OCI-LY1 (cell line): ENCODE data around the gene HIVEP2.

ENCODE experiments used
- H2AFZ ChIP-seq: fragments of 200-600 bp; sonication (generic), shearing (Covaris generic); 2 replicates; pipeline ENCODE4 v1.6.0; 2014; ENCODE audit warnings: antibody characterized with exemption, mild to moderate bottlenecking, low read length
- H3F3A ChIP-seq: fragments of 200-600 bp; sonication (generic), shearing (Covaris generic); 2 replicates; pipeline ENCODE4 v1.6.0; 2014; ENCODE audit warnings: mild to moderate bottlenecking, antibody characterized with exemption, low read length, moderate library complexity; ENCODE audit not compliant: insufficient read depth
- H3K27ac ChIP-seq: fragments of 200-600 bp; sonication (generic); 2 replicates; pipeline ENCODE4 v1.5.1; 2014; ENCODE audit warnings: low read length, mixed run types, mild to moderate bottlenecking, low read depth; ENCODE audit not compliant: poor library complexity, severe bottlenecking
- H3K27me3 ChIP-seq: fragments of 200-600 bp; sonication (generic); 2 replicates; pipeline ENCODE4 v1.6.0; 2014; ENCODE audit warnings: antibody characterized with exemption, mild to moderate bottlenecking, low read length, moderate library complexity; ENCODE audit not compliant: insufficient read depth
- H3K36me3 ChIP-seq: fragments of 200-600 bp; sonication (generic); 2 replicates; pipeline ENCODE4 v1.6.1; 2014; ENCODE audit warnings: mild to moderate bottlenecking, antibody characterized with exemption, low read length, moderate library complexity, mixed read lengths; ENCODE audit not compliant: insufficient read depth
- H3K4me1 ChIP-seq: fragments of 200-600 bp; sonication (generic); 2 replicates; pipeline ENCODE4 v1.5.1; 2014; ENCODE audit warnings: mild to moderate bottlenecking, low read length, moderate library complexity; ENCODE audit not compliant: insufficient read depth, severe bottlenecking
- H3K4me2 ChIP-seq: fragments of 200-600 bp; sonication (generic), shearing (Covaris generic); 2 replicates; pipeline ENCODE4 v1.6.1; 2014; ENCODE audit warnings: low read length
- H3K4me3 ChIP-seq: fragments of 200-600 bp; sonication (generic); 2 replicates; pipeline ENCODE4 v1.5.1; 2014; ENCODE audit warnings: low read length, low read depth, mild to moderate bottlenecking, mixed read lengths; ENCODE audit not compliant: poor library complexity, severe bottlenecking
- H3K79me2 ChIP-seq: fragments of 200-600 bp; shearing (Covaris generic); 2 replicates; pipeline ENCODE4 v1.6.1; 2016; ENCODE audit warnings: mixed run types, low read length, mixed read lengths; ENCODE audit not compliant: insufficient read depth
- H3K9ac ChIP-seq: fragments of 200-600 bp; sonication (generic), shearing (Covaris generic); 2 replicates; pipeline ENCODE4 v1.6.1; 2014; ENCODE audit warnings: mild to moderate bottlenecking, low read length, mixed read lengths
- H3K9me2 ChIP-seq: fragments of 200-600 bp; sonication (generic), shearing (Covaris generic); 2 replicates; pipeline ENCODE4 v1.6.1; 2014; ENCODE audit warnings: low read depth, mild to moderate bottlenecking, low read length, mixed read lengths
- H3K9me3 ChIP-seq: fragments of 200-600 bp; shearing (Covaris generic); 2 replicates; pipeline ENCODE4 v1.6.1; 2014; ENCODE audit warnings: low read length, mixed read lengths
- H4K20me1 ChIP-seq: fragments of 200-600 bp; sonication (generic), shearing (Covaris generic); 2 replicates; pipeline ENCODE4 v1.6.0; 2016; ENCODE audit warnings: mild to moderate bottlenecking, low read length; ENCODE audit not compliant: insufficient read depth
- CTCF ChIP-seq: fragments of 200-600 bp; sonication (generic), shearing (Covaris generic); IDR thresholded peaks from 2 replicates; pipeline ENCODE4 v1.5.1; 2017; ENCODE audit warnings: mild to moderate bottlenecking, antibody characterized with exemption, low read length, moderate library complexity, mixed read lengths
- EZH2 ChIP-seq: fragments of 200-600 bp; sonication (generic), shearing (Covaris generic); IDR thresholded peaks from 2 replicates; pipeline ENCODE4 v1.8.0; 2017; ENCODE audit warnings: borderline replicate concordance, mixed run types, mild to moderate bottlenecking, antibody characterized with exemption, low read length, moderate library complexity, mixed read lengths

Gene HIVEP2

DNA sequence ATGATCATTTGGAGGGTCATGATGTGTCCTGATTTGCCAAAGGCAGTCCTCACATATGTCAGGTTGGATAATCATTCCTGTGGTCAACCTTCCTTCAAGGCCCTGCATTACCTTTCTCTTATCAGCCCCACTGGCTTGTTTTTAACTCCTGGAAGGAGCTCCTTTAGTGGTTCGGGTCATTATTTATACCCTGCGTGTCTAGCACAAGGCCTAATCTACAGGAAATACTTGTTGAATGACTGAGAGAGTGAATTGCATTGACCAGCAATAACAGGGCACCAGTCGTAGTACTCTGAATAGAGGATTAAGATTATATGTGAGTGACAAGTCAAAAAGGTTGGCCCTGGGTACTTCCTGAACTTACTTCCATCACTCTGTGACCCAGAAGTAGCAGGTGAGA, 4.5 kb downstream of the HIVEP2 start:
- Histone ChIP-seq H3K27me3 (no peaks in the 10 kb centered on the region), H2AFZ (no peak overlapping the region), H3K9me2 (no peaks in the 10 kb centered on the region), H3K9me3 (no peaks in the 10 kb centered on the region), H3K9ac (no peak overlapping the region; the same call in 1 of the 2 replicates), H3K27ac (peak overlapping the region; percentile 43), H3K4me3 (peak overlapping the region; percentile 69), H4K20me1 (no peaks in the 10 kb centered on the region), H3K36me3 (no peaks in the 10 kb centered on the region), H3K4me2 (peak overlapping the region; percentile 94), H3K79me2 (peaks cover 78% of the 10 kb centered on the region), H3F3A (no peaks in the 10 kb centered on the region), H3K4me1 (peaks cover 68% of the 10 kb centered on the region)
- TF ChIP-seq EZH2 (no peak), CTCF (no peak)

- Histone ChIP-seq H4K20me1 (no peaks in the 10 kb centered on the region), H3K9me2 (no peaks in the 10 kb centered on the region), H3K27me3 (no peaks in the 10 kb centered on the region), H3K79me2 (peaks cover 98% of the 10 kb centered on the region), H3K36me3 (no peaks in the 10 kb centered on the region), H3K9me3 (no peaks in the 10 kb centered on the region), H3F3A (no peaks in the 10 kb centered on the region), H3K4me1 (peaks cover 83% of the 10 kb centered on the region), H3K4me2 (peak overlapping the region; percentile 20; the same call in 1 of the 2 replicates), H3K4me3 (no peak overlapping the region), H2AFZ (no peak overlapping the region), H3K27ac (peak overlapping the region; percentile 18), H3K9ac (no peak overlapping the region)
- no peak for TF ChIP-seq EZH2
- no peak for TF ChIP-seq CTCF
Measured at GRCh38 chr6:142938510-142938909, 6.5 kb downstream of the HIVEP2 start.

DNA sequence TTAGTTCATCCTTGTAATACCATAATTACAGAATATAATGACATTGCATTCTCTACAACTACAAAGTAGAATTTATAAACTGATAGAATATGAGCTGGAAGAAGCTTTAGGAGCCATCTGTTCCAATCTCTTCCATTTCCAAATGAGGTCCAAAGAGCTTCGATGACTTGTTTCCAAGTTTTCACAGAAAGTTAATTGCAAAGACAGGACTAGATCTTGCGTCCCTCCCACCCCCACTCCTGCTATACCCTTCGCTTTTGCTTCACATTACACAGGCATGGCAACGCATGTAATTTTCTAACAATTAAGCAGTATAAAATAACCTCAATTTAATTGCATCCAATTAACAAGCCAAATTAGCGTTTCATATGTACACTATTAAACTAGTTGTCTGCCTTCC, 7.0 kb downstream of the HIVEP2 start:
- H3K4me3 ChIP-seq: no peak overlapping the region
- no peaks in the 10 kb centered on the region for H3K27me3 ChIP-seq
- no peak overlapping the region for H3K9ac ChIP-seq
- peaks cover 83% of the 10 kb centered on the region for H3K4me1 ChIP-seq
- H3K79me2 ChIP-seq: peaks cover 98% of the 10 kb centered on the region
- peak overlapping the region; percentile 18 for H3K27ac ChIP-seq
- H2AFZ ChIP-seq: no peak overlapping the region
- no peaks in the 10 kb centered on the region for H4K20me1 ChIP-seq
- H3K36me3 ChIP-seq: no peaks in the 10 kb centered on the region
- no peaks in the 10 kb centered on the region for H3K9me3 ChIP-seq
- TF ChIP-seq EZH2 (no peak), CTCF (no peak)
- H3K4me2 ChIP-seq: no peak overlapping the region
- no peaks in the 10 kb centered on the region for H3F3A ChIP-seq
- no peaks in the 10 kb centered on the region for H3K9me2 ChIP-seq
